Neural progenitor cell (in vitro differentiated cells): ENCODE results near the gene BBS9. TPM values are rescaled to one million over a fixed set of nuclear protein-coding genes. Genes with fewer than 3 reads are reported as not detected.
A peak's percentile ranks its signal among the peaks of the same experiment; 100 is the strongest.

ENCODE experiments used
- DNase-seq: peaks from one replicate; pipeline ENCODE4 v3.0.0-alpha.2; 2016; ENCODE audit warnings: low spot score
- H2AFZ ChIP-seq: fragments of 200-600 bp; sonication (generic); replicated peaks from 2 replicates; pipeline ENCODE4 v1.6.1; 2016; ENCODE audit warnings: antibody characterized with exemption
- H3F3A ChIP-seq: fragments of 200-600 bp; sonication (generic); 2 replicates; pipeline ENCODE4 v1.6.1; 2016; ENCODE audit warnings: antibody characterized with exemption, low read depth
- H3K27ac ChIP-seq: fragments of 200-600 bp; sonication (generic); 2 replicates; pipeline ENCODE4 v1.5.1; 2016; ENCODE audit warnings: mild to moderate bottlenecking
- H3K27me3 ChIP-seq: fragments of 200-600 bp; sonication (generic); 2 replicates; pipeline ENCODE4 v1.6.1; 2016; ENCODE audit warnings: mild to moderate bottlenecking, moderate library complexity
- H3K36me3 ChIP-seq: fragments of 200-600 bp; sonication (generic); 2 replicates; pipeline ENCODE4 v1.5.1; 2016
- H3K4me1 ChIP-seq: fragments of 200-600 bp; sonication (generic); 2 replicates; pipeline ENCODE4 v1.6.1; 2016; ENCODE audit warnings: mixed run types
- H3K4me2 ChIP-seq: fragments of 200-600 bp; sonication (generic); 2 replicates; pipeline ENCODE4 v1.6.1; 2016
- H3K4me3 ChIP-seq: fragments of 200-600 bp; sonication (generic); 2 replicates; pipeline ENCODE4 v1.5.1; 2016
- H3K79me2 ChIP-seq: fragments of 200-600 bp; sonication (generic); 2 replicates; pipeline ENCODE4 v1.6.1; 2016; ENCODE audit warnings: low read depth
- H3K9ac ChIP-seq: fragments of 200-600 bp; sonication (generic); 2 replicates; pipeline ENCODE4 v1.6.1; 2016
- H3K9me3 ChIP-seq: fragments of 200-600 bp; sonication (generic); 2 replicates; pipeline ENCODE4 v1.5.1; 2016; ENCODE audit warnings: low read depth
- H4K20me1 ChIP-seq: fragments of 200-600 bp; sonication (generic); 2 replicates; pipeline ENCODE4 v1.6.1; 2016; ENCODE audit warnings: low read depth
- H3K27ac Mint-ChIP-seq: 3 replicates; pipeline ENCODE4 v1.8.0; 2021; ENCODE audit warnings: mixed read lengths
- H3K27me3 Mint-ChIP-seq: 2 replicates; pipeline ENCODE4 v1.8.0; 2022; ENCODE audit warnings: low read depth, mild to moderate bottlenecking, inconsistent platforms, moderate library complexity, mixed read lengths; ENCODE audit not compliant: insufficient read depth
- H3K36me3 Mint-ChIP-seq: 3 replicates; pipeline ENCODE4 v1.8.0; 2021; ENCODE audit warnings: mixed read lengths
- H3K4me1 Mint-ChIP-seq: 3 replicates; pipeline ENCODE4 v1.8.0; 2021; ENCODE audit warnings: mixed read lengths
- H3K4me3 Mint-ChIP-seq: 3 replicates; pipeline ENCODE4 v1.8.0; 2021; ENCODE audit warnings: mild to moderate bottlenecking, moderate library complexity, mixed read lengths
- H3K9me3 Mint-ChIP-seq: 3 replicates; pipeline ENCODE4 v1.8.0; 2020; ENCODE audit warnings: mixed read lengths
- CTCF ChIP-seq: fragments of 200-600 bp; sonication (generic); IDR thresholded peaks from 2 replicates; pipeline ENCODE4 v1.5.1; 2017; ENCODE audit warnings: antibody characterized with exemption, mild to moderate bottlenecking
- EZH2 ChIP-seq: fragments of 200-600 bp; sonication (generic); IDR thresholded peaks from 2 replicates; pipeline ENCODE4 v1.6.1; 2017; ENCODE audit warnings: antibody characterized with exemption, mild to moderate bottlenecking, moderate library complexity
- EZH2phosphoT487 ChIP-seq: fragments of 200-600 bp; sonication (generic); IDR thresholded peaks from 2 replicates; pipeline ENCODE4 v1.6.1; 2017; ENCODE audit warnings: antibody characterized with exemption
- total RNA-seq: library from RNA; depleted of rRNA; stranded (reverse); fragments of >200 nt; gene quantifications from 2 replicates; pipeline ENCODE4 v1.2.3, GENCODE V29; 2015; ENCODE audit warnings: low replicate concordance

BBS9 gene
- total RNA-seq, 1 donor from 2014 or later, result 40.3 TPM

GRCh38 chr7:33562996-33563395 is 433.6 kb downstream of the BBS9 start:
- no peak overlapping the region for H3K9ac ChIP-seq
- H2AFZ ChIP-seq, result no peak overlapping the region
- Mint-ChIP-seq H3K36me3 (no peaks in the 10 kb centered on the region), H3K9me3 (no peaks in the 10 kb centered on the region), H3K27ac (no peak overlapping the region), H3K4me3 (no peak overlapping the region), H3K27me3 (no peaks in the 10 kb centered on the region), H3K4me1 (no peaks in the 10 kb centered on the region)
- H3K4me1 ChIP-seq, result peaks cover 11% of the 10 kb centered on the region
- H3K27ac ChIP-seq, result no peak overlapping the region
- no peaks in the 10 kb centered on the region for H3K27me3 ChIP-seq
- TF ChIP-seq EZH2, result no peak
- TF ChIP-seq EZH2phosphoT487, result no peak
- no peak for TF ChIP-seq CTCF
- no peaks in the 10 kb centered on the region for H3K36me3 ChIP-seq
- DNase-seq, result no peak
- H3K4me2 ChIP-seq, result no peak overlapping the region
- H3F3A ChIP-seq, result no peaks in the 10 kb centered on the region
- H3K4me3 ChIP-seq, result no peak overlapping the region
- no peaks in the 10 kb centered on the region for H4K20me1 ChIP-seq
- H3K79me2 ChIP-seq, result no peaks in the 10 kb centered on the region
- H3K9me3 ChIP-seq, result no peaks in the 10 kb centered on the region

- Histone ChIP-seq H3K4me2 (no peak overlapping the region), H3K4me1 (peaks cover 11% of the 10 kb centered on the region), H2AFZ (no peak overlapping the region), H3K27me3 (no peaks in the 10 kb centered on the region), H4K20me1 (no peaks in the 10 kb centered on the region), H3F3A (no peaks in the 10 kb centered on the region), H3K9me3 (no peaks in the 10 kb centered on the region), H3K79me2 (no peaks in the 10 kb centered on the region), H3K4me3 (no peak overlapping the region), H3K36me3 (no peaks in the 10 kb centered on the region), H3K9ac (no peak overlapping the region), H3K27ac (no peak overlapping the region)
- no peak overlapping the region for H3K27ac Mint-ChIP-seq
- H3K27me3 Mint-ChIP-seq, result no peaks in the 10 kb centered on the region
- no peak overlapping the region for H3K4me3 Mint-ChIP-seq
- H3K9me3 Mint-ChIP-seq, result no peaks in the 10 kb centered on the region
- no peaks in the 10 kb centered on the region for H3K36me3 Mint-ChIP-seq
- DNase-seq, result no peak
- H3K4me1 Mint-ChIP-seq, result no peaks in the 10 kb centered on the region
- no peak for TF ChIP-seq CTCF
- TF ChIP-seq EZH2phosphoT487, result no peak
- TF ChIP-seq EZH2, result no peak
These were observed 434.3 kb downstream of the BBS9 start for GRCh38 chr7:33563651-33564050.

GRCh38 chr7:33578166-33578565 is 448.8 kb downstream of the BBS9 start:
- Mint-ChIP-seq H3K4me3 (no peak overlapping the region), H3K9me3 (no peaks in the 10 kb centered on the region), H3K4me1 (no peaks in the 10 kb centered on the region), H3K36me3 (no peaks in the 10 kb centered on the region), H3K27ac (no peak overlapping the region), H3K27me3 (no peaks in the 10 kb centered on the region)
- H3K4me2 ChIP-seq, result no peak overlapping the region
- no peaks in the 10 kb centered on the region for H3K36me3 ChIP-seq
- no peaks in the 10 kb centered on the region for H3F3A ChIP-seq
- no peaks in the 10 kb centered on the region for H4K20me1 ChIP-seq
- no peaks in the 10 kb centered on the region for H3K27me3 ChIP-seq
- no peak for DNase-seq
- H3K4me3 ChIP-seq, result no peak overlapping the region
- no peak overlapping the region for H3K9ac ChIP-seq
- peaks cover 3% of the 10 kb centered on the region for H3K9me3 ChIP-seq
- H3K79me2 ChIP-seq, result no peaks in the 10 kb centered on the region
- no peak overlapping the region for H2AFZ ChIP-seq
- TF ChIP-seq EZH2phosphoT487 (no peak), CTCF (no peak), EZH2 (no peak)
- peaks cover 7% of the 10 kb centered on the region for H3K4me1 ChIP-seq
- H3K27ac ChIP-seq, result peak overlapping the region; percentile 15
